ENCODE measurements around the gene DUS1L.

The DUS1L gene

GRCh38 chr17:82029391-82029790 is 36.2 kb downstream of the DUS1L start:
- DNase-seq (ENCODE audit: low read depth in 4 of 4, low spot score in 1 of 4) = no peak

- DNase-seq (ENCODE audit: low read depth in 4 of 4, low spot score in 1 of 4) = no peak
These were observed 36.6 kb downstream of the DUS1L start for GRCh38 chr17:82028966-82029365.

- no peak for DNase-seq (ENCODE audit: low read depth in 4 of 4, low spot score in 1 of 4)
These were observed 37.4 kb downstream of the DUS1L start for GRCh38 chr17:82028246-82028645.

GRCh38 chr17:82025401-82026107 is 40.0 kb downstream of the DUS1L start:
- no peak for DNase-seq (ENCODE audit: low read depth in 4 of 4, low spot score in 1 of 4)

GRCh38 chr17:82024859-82025258 is 40.7 kb downstream of the DUS1L start:
- DNase-seq (ENCODE audit: low read depth in 4 of 4, low spot score in 1 of 4) = no peak

GRCh38 chr17:82023447-82024241 is 42.0 kb downstream of the DUS1L start:
- DNase-seq (ENCODE audit: low read depth in 4 of 4, low spot score in 1 of 4) = peak in 1 of 4 experiments; percentile 20

- DNase-seq (ENCODE audit: low read depth in 4 of 4, low spot score in 1 of 4) = peak; percentile 98 to 100 (median 100)
These were observed 42.6 kb downstream of the DUS1L start, which contains the start of gene LRRC45 for GRCh38 chr17:82022981-82023446. Gene LRRC45, plus strand, starts transcription at chr17:82023305. Its CDS starts 339 bp downstream, at chr17:82023644.

- DNase-seq (ENCODE audit: low read depth in 4 of 4, low spot score in 1 of 4) = no peak
These were observed 43.2 kb downstream of the DUS1L start, which contains the start of gene CENPX for GRCh38 chr17:82022310-82022980. Gene CENPX, minus strand, starts transcription at chr17:82022878. Its CDS starts 17 bp downstream, at chr17:82022861.

- no peak for DNase-seq (ENCODE audit: low read depth in 4 of 4, low spot score in 1 of 4)
These were observed 43.7 kb downstream of the DUS1L start for GRCh38 chr17:82021900-82022309.

- peak in 1 of 4 experiments; percentile 27 for DNase-seq (ENCODE audit: low read depth in 4 of 4, low spot score in 1 of 4)
These were observed 44.3 kb downstream of the DUS1L start for GRCh38 chr17:82021107-82021899.

- DNase-seq (ENCODE audit: low read depth in 4 of 4, low spot score in 1 of 4) = no peak
These were observed 45.0 kb downstream of the DUS1L start for GRCh38 chr17:82020572-82021106.

GRCh38 chr17:82019690-82020571 is 45.7 kb downstream of the DUS1L start:
- peak; percentile 43 to 62 (median 54) for DNase-seq (ENCODE audit: low read depth in 4 of 4, low spot score in 1 of 4)

GRCh38 chr17:82018989-82019689 is 46.5 kb downstream of the DUS1L start:
- no peak for DNase-seq (ENCODE audit: low read depth in 4 of 4, low spot score in 1 of 4)

- no peak for DNase-seq (ENCODE audit: low read depth in 4 of 4, low spot score in 1 of 4)
These were observed 47.2 kb downstream of the DUS1L start for GRCh38 chr17:82018152-82018988.

- DNase-seq (ENCODE audit: low read depth in 4 of 4, low spot score in 1 of 4) = no peak
These were observed 47.9 kb downstream of the DUS1L start for GRCh38 chr17:82017612-82018151.

GRCh38 chr17:82016875-82017459 is 48.6 kb downstream of the DUS1L start:
- DNase-seq (ENCODE audit: low read depth in 4 of 4, low spot score in 1 of 4) = no peak
